Progenitor cell of endocrine pancreas (in vitro differentiated cells): Measurements from ENCODE around the gene PDIA2. TPM values are rescaled to one million over a fixed set of nuclear protein-coding genes. Genes with fewer than 3 reads are reported as not detected.

Experiments
- DNase-seq: peaks from one replicate; pipeline ENCODE4 v3.0.0; 2021; ENCODE audit warnings: low spot score; ENCODE audit not compliant: unreplicated experiment
- H3K27ac Mint-ChIP-seq: 2 replicates; pipeline ENCODE4 v1.8.0; 2021; ENCODE audit warnings: mild to moderate bottlenecking, moderate library complexity, mixed read lengths
- H3K27me3 Mint-ChIP-seq: 2 replicates; pipeline ENCODE4 v1.8.0; 2021; ENCODE audit warnings: mixed read lengths
- H3K36me3 Mint-ChIP-seq: 2 replicates; pipeline ENCODE4 v1.8.0; 2022; ENCODE audit warnings: mixed read lengths; ENCODE audit not compliant: insufficient read depth
- H3K4me1 Mint-ChIP-seq: 2 replicates; pipeline ENCODE4 v1.8.0; 2021; ENCODE audit warnings: low read depth, mixed read lengths
- H3K4me3 Mint-ChIP-seq: 2 replicates; pipeline ENCODE4 v1.8.0; 2021; ENCODE audit warnings: low read depth, mild to moderate bottlenecking, moderate library complexity, mixed read lengths
- H3K9me3 Mint-ChIP-seq: 2 replicates; pipeline ENCODE4 v1.8.0; 2021; ENCODE audit warnings: low read depth, mixed read lengths
- CTCF ChIP-seq: fragments of 200-600 bp; sonication (generic); IDR thresholded peaks from one replicate; pipeline ENCODE4 v1.5.0; 2021; ENCODE audit warnings: antibody characterized with exemption, mild to moderate bottlenecking; ENCODE audit not compliant: unreplicated experiment
- total RNA-seq: library from RNA; stranded (reverse); gene quantifications from 2 replicates; pipeline ENCODE4 v1.2.1, GENCODE V29; 2021

PDIA2 gene
- total RNA-seq, 1 donor from 2014 or later: 3.8 TPM

- no peak for DNase-seq
- H3K27ac Mint-ChIP-seq: no peak overlapping the region
- H3K9me3 Mint-ChIP-seq: no peaks in the 10 kb centered on the region
- H3K4me3 Mint-ChIP-seq: no peak overlapping the region
- H3K4me1 Mint-ChIP-seq: peaks cover 2% of the 10 kb centered on the region
- no peaks in the 10 kb centered on the region for H3K27me3 Mint-ChIP-seq
- no peak for TF ChIP-seq CTCF
- peaks cover 6% of the 10 kb centered on the region for H3K36me3 Mint-ChIP-seq
Measured at GRCh38 chr16:316741-317464, 33.9 kb downstream of the PDIA2 start.

- H3K27ac Mint-ChIP-seq: no peak overlapping the region
Measured at GRCh38 chr16:317583-317982, 34.6 kb downstream of the PDIA2 start.

GRCh38 chr16:318628-319027 is 35.7 kb downstream of the PDIA2 start:
- Mint-ChIP-seq H3K4me1 (peaks cover 2% of the 10 kb centered on the region), H3K9me3 (no peaks in the 10 kb centered on the region), H3K27ac (no peak overlapping the region), H3K36me3 (peaks cover 2% of the 10 kb centered on the region), H3K4me3 (no peak overlapping the region), H3K27me3 (no peaks in the 10 kb centered on the region)
- DNase-seq: no peak
- peak; percentile 55 for TF ChIP-seq CTCF

More at GRCh38 chr16:317583-317982, 34.6 kb downstream of the PDIA2 start:
- Mint-ChIP-seq H3K4me1 (peaks cover 2% of the 10 kb centered on the region), H3K9me3 (no peaks in the 10 kb centered on the region), H3K36me3 (peaks cover 2% of the 10 kb centered on the region), H3K27me3 (no peaks in the 10 kb centered on the region), H3K4me3 (no peak overlapping the region)
- DNase-seq: no peak
- TF ChIP-seq CTCF: no peak

- Mint-ChIP-seq H3K36me3 (peaks cover 3% of the 10 kb centered on the region), H3K4me3 (no peak overlapping the region), H3K27me3 (no peaks in the 10 kb centered on the region), H3K9me3 (no peaks in the 10 kb centered on the region), H3K4me1 (peaks cover 9% of the 10 kb centered on the region), H3K27ac (no peak overlapping the region)
- DNase-seq: no peak
- no peak for TF ChIP-seq CTCF
Measured at GRCh38 chr16:320206-320605, 37.2 kb downstream of the PDIA2 start.

- no peak overlapping the region for H3K27ac Mint-ChIP-seq
- no peak for TF ChIP-seq CTCF
- H3K4me3 Mint-ChIP-seq: no peak overlapping the region
- DNase-seq: no peak
- no peaks in the 10 kb centered on the region for H3K27me3 Mint-ChIP-seq
- H3K36me3 Mint-ChIP-seq: peaks cover 3% of the 10 kb centered on the region
- no peaks in the 10 kb centered on the region for H3K9me3 Mint-ChIP-seq
- H3K4me1 Mint-ChIP-seq: peaks cover 9% of the 10 kb centered on the region
Measured at GRCh38 chr16:321532-321931, 38.6 kb downstream of the PDIA2 start.
